Measurements from ENCODE around the gene MINAR1. TPM values are rescaled to one million over a fixed set of nuclear protein-coding genes. Genes with fewer than 3 reads are reported as not detected.
A peak's percentile ranks its signal among the peaks of the same experiment; 100 is the strongest.

MINAR1 gene
- total RNA-seq, 2 donors from 2014 or later: 3.0 to 4.7 TPM

DNA sequence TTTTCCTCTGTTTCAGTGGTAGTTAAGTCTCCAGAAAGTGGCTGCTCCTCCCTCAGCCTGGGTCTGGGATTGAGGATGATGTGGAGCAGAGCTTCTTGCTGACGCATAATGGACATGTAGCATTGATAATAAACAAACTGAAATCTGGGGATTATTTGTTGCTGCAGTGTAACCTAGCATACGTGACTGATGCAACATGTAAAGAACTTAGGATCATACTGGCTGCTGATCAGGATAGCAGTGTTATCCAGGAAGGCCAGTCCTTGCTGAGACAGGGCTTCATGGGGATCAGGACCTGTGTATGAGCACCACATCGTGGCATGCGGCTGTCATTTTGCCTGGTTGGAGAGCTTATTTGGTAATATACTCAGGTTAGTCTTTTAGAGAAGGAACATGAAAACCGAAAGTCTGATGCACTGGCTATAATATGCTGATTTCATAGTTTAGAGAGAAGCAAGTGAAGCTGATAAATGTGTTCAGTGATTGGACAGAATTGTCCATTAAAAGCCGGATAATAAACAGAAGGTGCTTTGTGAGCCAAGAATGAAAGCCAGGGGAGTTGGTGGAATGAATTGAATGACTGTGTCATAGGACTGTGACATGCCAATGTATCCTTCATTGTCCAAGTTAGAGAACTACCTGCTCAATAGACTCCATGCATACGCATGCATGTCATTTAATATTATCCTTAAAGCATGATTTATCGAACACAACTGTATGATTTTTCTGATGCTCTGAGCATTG, 4.1 kb downstream of the MINAR1 start:
- no peak for TF ChIP-seq POLR2A (IDR thresholded peaks at IDR 0.05)
- TF ChIP-seq, protein P1, sequence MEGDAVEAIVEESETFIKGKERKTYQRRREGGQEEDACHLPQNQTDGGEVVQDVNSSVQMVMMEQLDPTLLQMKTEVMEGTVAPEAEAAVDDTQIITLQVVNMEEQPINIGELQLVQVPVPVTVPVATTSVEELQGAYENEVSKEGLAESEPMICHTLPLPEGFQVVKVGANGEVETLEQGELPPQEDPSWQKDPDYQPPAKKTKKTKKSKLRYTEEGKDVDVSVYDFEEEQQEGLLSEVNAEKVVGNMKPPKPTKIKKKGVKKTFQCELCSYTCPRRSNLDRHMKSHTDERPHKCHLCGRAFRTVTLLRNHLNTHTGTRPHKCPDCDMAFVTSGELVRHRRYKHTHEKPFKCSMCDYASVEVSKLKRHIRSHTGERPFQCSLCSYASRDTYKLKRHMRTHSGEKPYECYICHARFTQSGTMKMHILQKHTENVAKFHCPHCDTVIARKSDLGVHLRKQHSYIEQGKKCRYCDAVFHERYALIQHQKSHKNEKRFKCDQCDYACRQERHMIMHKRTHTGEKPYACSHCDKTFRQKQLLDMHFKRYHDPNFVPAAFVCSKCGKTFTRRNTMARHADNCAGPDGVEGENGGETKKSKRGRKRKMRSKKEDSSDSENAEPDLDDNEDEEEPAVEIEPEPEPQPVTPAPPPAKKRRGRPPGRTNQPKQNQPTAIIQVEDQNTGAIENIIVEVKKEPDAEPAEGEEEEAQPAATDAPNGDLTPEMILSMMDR (IDR thresholded peaks at IDR 0.05): no peak
- WGBS, 2 donors: 59 to 65% methylated on average over 8 of the region's 8 CpGs
- peaks cover 19% of the 10 kb centered on the region for H3K4me1 ChIP-seq
- DNase-seq (no peak), ATAC-seq (peak; percentile 6)
- H3K27me3 ChIP-seq: no peaks in the 10 kb centered on the region
- H3K9me3 ChIP-seq: no peaks in the 10 kb centered on the region
- no peak overlapping the region for H3K4me3 ChIP-seq
- no peaks in the 10 kb centered on the region for H3K36me3 ChIP-seq (replicated peaks in 1 of 2; ENCODE audit: insufficient read depth in 1 of 2, low read depth in 2 of 2)
- intact Hi-C loops (cut with DNase I): no loop called here
- H3K27ac ChIP-seq: peak overlapping the region in 2 of 4 donors; percentile 16 to 22

DNA sequence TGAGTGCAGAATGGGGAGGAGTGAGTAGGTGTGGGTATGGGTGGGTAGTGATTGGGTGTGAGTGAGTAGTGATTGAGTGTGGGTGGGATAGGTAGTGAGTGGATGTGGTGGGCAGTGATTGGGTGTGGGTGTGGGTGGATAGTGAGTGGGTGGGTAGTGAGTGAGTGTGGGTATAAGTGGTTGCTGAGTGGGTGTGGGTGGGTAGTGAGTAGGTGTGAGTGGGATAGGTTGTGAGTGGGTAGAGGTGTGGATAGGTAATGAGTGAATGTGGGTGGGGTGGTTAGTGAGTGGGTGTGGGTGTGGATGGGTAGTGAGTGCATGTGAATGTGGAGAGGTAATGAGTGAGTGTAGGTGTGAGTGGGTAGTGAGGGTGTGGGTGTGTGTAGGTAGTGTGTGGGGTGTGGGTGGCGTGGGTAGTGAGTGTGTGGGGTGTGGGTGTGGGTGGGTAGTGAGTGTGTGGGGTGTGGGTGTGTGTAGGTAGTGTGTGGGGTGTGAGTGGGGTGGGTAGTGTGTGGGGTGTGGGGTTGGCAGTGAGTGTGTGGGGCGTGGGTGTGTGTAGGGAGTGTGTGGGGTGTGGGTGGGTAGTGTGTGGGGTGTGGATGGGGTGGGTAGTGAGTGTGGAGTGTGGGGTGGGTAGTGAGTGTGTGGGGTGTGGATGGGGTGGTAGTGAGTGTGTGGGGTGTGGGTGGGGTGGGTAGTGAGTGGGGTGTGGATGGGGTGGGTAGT, 5.3 kb downstream of the MINAR1 start:
- Histone ChIP-seq H3K36me3 (replicated peaks in 1 of 2; ENCODE audit: insufficient read depth in 1 of 2, low read depth in 2 of 2) (no peaks in the 10 kb centered on the region), H3K27me3 (no peaks in the 10 kb centered on the region), H3K4me1 (peaks cover 9% of the 10 kb centered on the region), H3K9me3 (no peaks in the 10 kb centered on the region), H3K4me3 (no peak overlapping the region), H3K27ac (no peak overlapping the region)
- DNase-seq (no peak), ATAC-seq (no peak)
- TF ChIP-seq, protein P1 (IDR thresholded peaks at IDR 0.05): no peak
- TF ChIP-seq POLR2A (IDR thresholded peaks at IDR 0.05): no peak
- 92% methylated on average over 2 of the region's 2 CpGs; no CpG with 5 or more reads in 1 of the 2 donors for WGBS, 2 donors
- intact Hi-C loops (cut with DNase I): no loop called here

DNA sequence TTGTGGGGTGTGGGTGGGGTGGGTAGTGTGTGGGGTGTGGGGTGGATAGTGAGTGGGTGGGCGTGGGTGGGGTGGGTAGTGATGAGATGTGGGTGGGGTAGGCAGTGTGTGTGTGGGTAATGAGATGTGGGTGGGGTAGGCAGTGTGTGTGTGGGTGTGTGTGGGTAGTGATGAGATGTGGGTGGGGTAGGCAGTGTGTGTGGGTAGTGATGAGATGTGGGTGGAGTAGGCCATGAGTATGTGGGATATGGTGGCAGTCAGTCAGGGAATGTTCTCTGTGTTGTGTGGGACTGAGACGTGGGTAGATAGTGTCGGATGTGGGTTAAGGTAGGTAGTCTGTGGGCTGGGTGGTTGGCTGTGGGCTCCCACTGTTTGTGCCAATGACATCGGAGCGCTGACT, 7.1 kb downstream of the MINAR1 start:
- Histone ChIP-seq H3K27me3 (no peaks in the 10 kb centered on the region), H3K4me1 (peaks cover 7% of the 10 kb centered on the region), H3K9me3 (no peaks in the 10 kb centered on the region), H3K27ac (no peak overlapping the region), H3K36me3 (replicated peaks in 1 of 2; ENCODE audit: insufficient read depth in 1 of 2, low read depth in 2 of 2) (no peaks in the 10 kb centered on the region), H3K4me3 (no peak overlapping the region)
- DNase-seq: no peak
- TF ChIP-seq, protein P1 (IDR thresholded peaks at IDR 0.05): no peak
- no peak for TF ChIP-seq POLR2A (IDR thresholded peaks at IDR 0.05)
- no peak for ATAC-seq
- 81 to 92% methylated on average over 4 to 5 of the region's 5 CpGs for WGBS, 2 donors
- intact Hi-C loops (cut with DNase I): no loop called here

- DNase-seq (no peak), ATAC-seq (no peak)
- no peaks in the 10 kb centered on the region for H3K9me3 ChIP-seq
- intact Hi-C loops (cut with DNase I): no loop called here
- 87 to 90% methylated on average over 7 of the region's 7 CpGs for WGBS, 2 donors
- TF ChIP-seq, protein P1 (IDR thresholded peaks at IDR 0.05): no peak
- TF ChIP-seq POLR2A (IDR thresholded peaks at IDR 0.05): no peak
- peaks cover 7% of the 10 kb centered on the region for H3K4me1 ChIP-seq
- no peak overlapping the region for H3K27ac ChIP-seq
- H3K4me3 ChIP-seq: no peak overlapping the region
- H3K36me3 ChIP-seq (replicated peaks in 1 of 2; ENCODE audit: insufficient read depth in 1 of 2, low read depth in 2 of 2): no peaks in the 10 kb centered on the region
- no peaks in the 10 kb centered on the region for H3K27me3 ChIP-seq
Observed at GRCh38 chr15:79440355-79440908, 8.3 kb downstream of the MINAR1 start.
